GOT3 (cell line): ENCODE measurements around the gene MOB1B.
"Not testable (repeated sequence)": the region's sequence is repeated elsewhere in the genome, so short reads cannot be mapped to it uniquely, and the experiment has no call there.

Source experiments
- DNase-seq: peaks from one replicate; lab custom pipeline; 2025; ENCODE audit warnings: mixed read lengths; lab: John Stamatoyannopoulos, UW

MOB1B gene

DNA sequence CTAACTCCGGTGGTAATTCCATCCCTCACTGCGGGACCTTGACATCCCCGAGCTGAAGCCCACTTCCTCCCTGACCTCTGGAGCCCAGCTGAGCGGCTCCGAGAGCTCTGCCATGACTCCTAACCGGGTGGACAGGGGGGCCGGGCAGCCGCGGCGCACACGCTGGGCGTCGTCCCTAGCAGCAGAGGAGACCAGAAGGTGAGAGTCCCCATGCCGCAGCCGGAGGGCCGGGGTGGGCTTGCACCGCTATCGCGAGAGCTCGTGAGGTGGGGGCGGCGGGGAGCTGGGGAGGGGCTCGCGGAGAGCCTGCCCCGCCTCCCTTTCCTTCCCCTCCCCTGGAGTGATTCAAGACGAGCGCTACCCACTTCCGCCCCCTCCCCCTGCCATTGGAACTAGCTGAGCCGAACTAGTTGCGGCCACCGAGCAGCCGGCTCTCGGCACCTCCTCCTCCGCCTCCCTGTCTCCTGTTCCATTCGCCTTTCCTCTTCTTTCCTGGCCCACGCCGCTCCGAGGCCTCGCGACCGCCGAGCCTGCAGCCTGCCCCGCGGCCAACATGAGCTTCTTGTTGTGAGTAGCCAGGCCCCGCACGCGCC lies at the start of gene MOB1B:
TSS of gene MOB1B (plus strand) at position 386 of the 593 bp plus-strand sequence. CDS start at position 554, 168 bp downstream.
- peak; percentile 39 for DNase-seq

GRCh38 chr4:70855464-70855863 lies 46.7 kb upstream of the MOB1B start:
- DNase-seq = no peak

- DNase-seq = no peak
These were observed 43.7 kb upstream of the MOB1B start for GRCh38 chr4:70858454-70858853.

GRCh38 chr4:70859066-70859465 lies 43.1 kb upstream of the MOB1B start:
- no peak for DNase-seq

- no peak for DNase-seq
These were observed 38.9 kb upstream of the MOB1B start for GRCh38 chr4:70863099-70863790.

DNA sequence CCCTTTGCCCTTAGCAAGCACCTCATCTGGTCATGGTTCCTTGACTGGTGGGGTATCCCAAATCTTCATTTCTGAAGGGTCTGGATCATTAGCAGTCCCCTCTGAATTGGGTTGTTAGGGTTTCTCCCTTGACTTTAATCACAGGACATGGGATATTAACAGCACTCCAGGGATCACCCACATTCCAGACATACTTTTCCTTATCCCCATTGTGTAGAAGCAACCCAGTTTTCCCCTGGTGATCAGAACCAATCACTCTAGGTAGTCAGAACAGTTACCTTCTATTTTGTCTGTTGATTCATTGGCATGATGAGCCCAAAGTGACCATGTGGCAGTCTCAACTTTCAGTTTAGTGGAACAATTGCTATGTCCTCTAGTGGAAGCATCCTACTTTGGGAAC lies 33.4 kb upstream of the MOB1B start:
- DNase-seq = no peak

DNA sequence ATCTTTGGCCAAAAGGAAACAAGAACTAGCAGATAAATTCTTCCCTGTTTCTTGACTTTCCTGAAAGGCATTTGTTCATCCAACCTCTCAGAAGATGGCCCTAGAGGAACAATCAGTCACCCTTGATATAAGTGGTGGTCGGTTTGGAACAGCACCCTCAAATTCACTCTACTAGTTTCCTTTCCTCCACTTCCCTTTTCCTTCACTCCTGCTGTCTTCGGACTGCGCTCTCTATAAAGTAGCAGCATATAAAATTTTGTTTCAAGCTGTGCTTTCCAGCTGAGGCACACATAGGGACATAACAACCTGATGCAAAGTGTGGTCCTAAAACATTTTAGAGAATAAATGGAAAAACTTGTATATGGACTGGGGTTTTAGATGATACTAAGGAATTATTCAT lies 29.0 kb upstream of the MOB1B start:
- DNase-seq = no peak

DNA sequence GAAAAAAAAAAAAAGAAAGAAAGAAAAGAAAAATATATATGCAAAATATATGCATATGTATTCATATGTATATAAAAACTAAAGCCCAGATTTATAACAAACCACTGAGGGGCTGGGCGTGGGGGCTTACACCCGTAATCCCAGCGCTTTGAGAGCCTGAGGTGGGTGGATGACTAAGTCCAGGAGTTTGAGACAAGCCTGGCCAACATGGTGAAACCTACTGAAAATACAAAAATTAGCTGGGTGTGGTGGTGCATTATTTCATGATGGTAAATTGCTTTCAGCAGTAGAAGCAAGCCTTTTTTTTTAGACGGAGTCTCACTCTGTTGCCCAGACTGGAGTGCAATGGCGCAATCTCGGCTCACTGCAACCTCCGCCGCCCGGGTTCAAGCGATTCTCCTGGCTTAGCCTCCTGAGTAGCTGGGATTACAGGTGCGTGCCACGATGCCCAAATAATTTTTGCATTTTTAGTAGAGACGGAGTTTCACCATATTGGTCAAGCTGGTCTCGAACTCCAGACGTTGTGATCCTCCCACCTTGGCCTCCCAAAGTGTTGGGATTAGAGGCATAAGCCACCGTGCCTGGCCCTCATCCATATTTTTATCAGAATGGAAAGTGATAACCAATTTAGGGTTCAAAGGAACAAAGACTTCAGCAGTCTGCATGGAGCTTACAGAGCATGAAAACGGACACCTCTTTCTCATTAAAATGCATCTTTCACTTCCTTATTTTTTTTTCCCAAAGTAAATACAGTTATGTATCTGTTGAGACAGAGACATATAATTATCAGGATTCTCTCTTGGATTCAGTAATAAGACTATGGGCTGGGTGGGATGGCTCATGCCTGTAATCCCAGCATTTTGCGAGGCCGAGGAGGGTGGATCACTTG lies 27.7 kb upstream of the MOB1B start:
- DNase-seq = no peak

DNA sequence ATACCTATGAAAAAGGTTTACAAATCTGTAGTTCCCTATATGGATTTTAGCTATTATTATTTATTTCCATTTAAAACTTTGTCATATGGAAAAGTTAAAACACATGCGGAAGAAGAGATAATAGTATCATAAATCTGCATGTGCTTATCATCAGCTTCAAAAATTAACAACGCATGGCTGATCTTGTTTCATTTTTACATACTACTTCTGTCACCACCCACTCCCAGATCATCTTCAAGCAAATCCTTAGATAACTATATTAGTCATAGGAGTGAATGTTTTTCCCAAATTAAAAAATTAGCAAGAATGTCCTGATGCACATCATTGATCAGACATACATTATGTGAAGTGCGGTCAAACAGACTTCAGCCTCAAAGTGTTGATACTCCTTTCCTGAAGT lies 24.6 kb upstream of the MOB1B start:
- DNase-seq = no peak

GRCh38 chr4:70880739-70881138 lies 21.4 kb upstream of the MOB1B start:
- DNase-seq = no peak

DNA sequence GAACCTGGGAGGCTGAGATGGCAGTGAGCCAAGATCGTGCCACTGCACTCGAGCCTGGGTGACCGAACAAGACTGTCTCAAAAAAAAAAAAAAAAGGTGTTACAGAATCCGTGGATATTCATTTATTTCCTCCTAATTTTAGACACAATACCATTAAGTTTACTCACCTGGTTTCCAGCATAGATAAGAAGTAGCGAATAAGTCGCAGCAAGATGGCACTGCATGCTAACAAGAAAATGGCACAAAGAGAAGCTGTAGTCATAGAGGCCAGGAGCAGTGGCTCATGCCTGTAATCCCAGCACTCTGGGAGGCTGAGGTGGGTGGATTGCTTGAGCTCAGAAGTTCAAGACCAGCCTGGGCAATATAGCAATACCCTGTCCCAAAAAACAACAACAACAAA lies 17.0 kb upstream of the MOB1B start:
- no peak for DNase-seq

DNA sequence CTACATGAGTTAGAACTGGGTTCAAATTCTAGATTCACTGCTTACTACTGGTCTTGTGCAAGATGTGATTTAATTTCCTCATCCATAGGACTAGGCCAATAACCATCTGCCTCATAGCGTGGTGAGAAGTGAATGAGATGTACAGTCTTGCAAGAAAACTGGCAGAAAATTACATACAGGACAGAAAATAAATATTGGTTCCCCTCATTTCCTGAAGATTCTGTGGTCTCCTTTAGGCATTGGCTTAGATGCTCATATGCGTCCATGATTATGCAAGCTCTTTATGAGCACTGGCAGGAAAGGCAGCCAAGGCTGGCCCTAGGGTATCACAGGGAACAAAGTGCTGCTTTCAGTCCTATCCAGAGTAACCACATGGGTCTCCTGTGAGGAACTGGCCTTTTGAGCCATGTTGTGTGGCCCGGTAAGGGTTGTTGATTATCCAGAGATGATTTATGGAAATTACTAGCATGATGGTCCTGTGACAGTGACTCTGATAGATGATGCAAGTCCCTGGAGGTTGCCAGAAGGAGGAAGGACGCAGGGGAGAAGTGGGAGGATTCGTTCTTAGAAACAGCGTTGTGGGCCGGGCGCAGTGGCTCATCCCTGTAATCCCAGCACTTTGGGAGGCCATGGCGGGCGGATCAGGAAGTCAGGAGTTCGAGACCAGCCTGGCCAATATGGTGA lies 9.9 kb upstream of the MOB1B start:
- DNase-seq = no peak

DNA sequence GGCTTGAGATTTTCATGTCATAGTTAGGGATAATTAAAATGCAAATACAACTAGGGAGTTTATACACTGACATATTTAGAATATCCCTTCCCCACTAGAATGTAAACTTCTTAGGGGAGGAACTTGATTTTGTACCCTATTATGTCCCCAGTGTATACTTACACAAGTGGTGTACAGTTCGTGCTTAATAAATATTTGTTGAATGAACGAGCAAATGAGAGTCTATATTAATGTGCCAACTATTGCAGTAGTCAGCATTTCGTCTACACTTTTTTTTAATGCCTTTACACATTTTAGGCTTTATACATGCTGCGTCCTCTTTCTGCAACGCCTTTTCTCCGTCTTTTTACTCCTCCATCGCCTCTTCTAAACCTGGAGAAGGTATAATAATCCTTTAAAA lies 8.4 kb upstream of the MOB1B start:
- DNase-seq = no peak

DNA sequence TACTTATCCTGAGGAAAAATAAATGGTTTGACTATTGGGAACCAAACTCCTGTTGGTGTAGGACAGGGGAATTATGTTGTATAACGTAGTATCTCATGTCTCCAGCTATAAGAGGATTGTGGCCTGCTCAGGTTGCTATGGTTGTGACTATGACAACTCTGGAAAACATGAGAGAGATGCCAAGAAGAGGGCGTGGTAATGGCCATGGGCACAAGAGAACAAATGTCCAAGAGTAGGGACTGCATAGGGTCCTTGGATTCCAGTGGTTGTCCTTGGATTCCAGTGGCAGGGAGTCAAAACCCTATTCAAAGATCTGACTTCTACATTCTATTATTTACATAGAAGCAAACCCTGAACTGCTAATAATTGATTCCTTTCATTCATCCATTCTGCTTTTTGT lies 6.8 kb upstream of the MOB1B start:
- DNase-seq = no peak

DNA sequence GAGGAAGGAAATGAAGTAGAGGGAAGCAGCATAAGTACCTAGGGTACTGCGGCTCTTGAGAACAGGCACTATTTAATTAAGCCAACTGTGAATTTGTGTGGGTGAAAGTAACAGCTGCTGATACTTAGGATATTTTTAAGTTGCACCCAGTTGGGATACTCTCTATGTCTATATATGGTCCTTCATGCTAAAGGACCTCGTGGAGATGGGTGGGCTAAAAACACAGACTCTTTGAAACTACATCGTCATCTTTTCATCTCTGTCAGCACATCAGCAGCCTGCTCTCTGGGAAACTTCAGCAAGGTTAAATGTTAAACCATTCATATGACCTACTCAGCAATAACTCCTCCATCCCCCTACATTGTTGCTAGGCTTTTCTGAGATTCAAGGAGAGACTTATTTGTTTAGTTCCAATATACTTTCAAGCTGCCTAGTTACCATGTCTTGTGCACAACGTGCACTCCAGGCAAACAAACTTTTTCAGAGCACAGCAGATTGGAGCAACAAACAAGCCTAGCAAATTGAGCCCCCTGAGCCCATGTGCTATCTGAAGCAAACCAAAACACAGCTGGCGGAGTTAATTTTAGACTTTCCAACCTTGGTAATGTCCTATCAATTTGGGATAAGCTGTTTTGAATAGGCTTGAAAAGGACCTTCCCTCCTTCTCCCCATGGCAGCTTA lies 6.2 kb upstream of the MOB1B start:
- DNase-seq = no peak

GRCh38 chr4:70898581-70898980 lies 3.6 kb upstream of the MOB1B start:
- not testable (repeated sequence) for DNase-seq

GRCh38 chr4:70901607-70901983 lies 574 bp upstream of the MOB1B start:
- no peak for DNase-seq

GRCh38 chr4:70902577-70903290 lies 565 bp downstream of the MOB1B start:
- DNase-seq = no peak

GRCh38 chr4:70903291-70903603 lies 1.1 kb downstream of the MOB1B start:
- DNase-seq = no peak

- DNase-seq = no peak
These were observed 6.9 kb downstream of the MOB1B start for GRCh38 chr4:70908993-70909556.

GRCh38 chr4:70914000-70914399 lies 11.8 kb downstream of the MOB1B start:
- no peak for DNase-seq
